H1 (cell line): ENCODE results near the gene ZMYM4.

Source experiments
- EZH2 ChIP-seq: fragments of 200-600 bp; sonication (generic); IDR thresholded peaks from 2 replicates; pipeline ENCODE4 v1.7.1; 2012; ENCODE audit warnings: low read depth, mild to moderate bottlenecking, moderate library complexity, low read length, inconsistent platforms; ENCODE audit not compliant: severe bottlenecking
- JUN ChIP-seq: IDR thresholded peaks from 2 replicates; pipeline ENCODE4 v1.6.1; 2011; ENCODE audit warnings: low read depth, mild to moderate bottlenecking, improper control_type of control experiment, low read length
- RAD21 ChIP-seq, 2 experiments: IDR thresholded peaks in 1 of 2; conservative IDR thresholded peaks in 1 of 2; 2 replicates each; pipeline ENCODE4 v1.6.1; 2011; ENCODE audit warnings: low read depth in 2 of 2, low read length in 2 of 2, improper control_type of control experiment in 1 of 2, inconsistent platforms in 1 of 2, mild to moderate bottlenecking in 1 of 2, moderate library complexity in 1 of 2
- TAF7 ChIP-seq: optimal IDR thresholded peaks from 2 replicates; pipeline ENCODE3; 2011; ENCODE audit warnings: low read depth, mild to moderate bottlenecking, inconsistent platforms, low read length, moderate library complexity, borderline replicate concordance
- TF ChIP-seq, protein P1 (sequence below), 3 experiments: IDR thresholded peaks; 1 replicate in 2 of 3; 2 replicates in 1 of 3; pipeline versions ENCODE4 v1.5.1 to v1.6.1; 2011; ENCODE audit warnings: low read length in 3 of 3, mild to moderate bottlenecking in 3 of 3, inconsistent platforms in 2 of 3, low read depth in 1 of 3, moderate library complexity in 1 of 3; ENCODE audit not compliant: insufficient read depth in 1 of 3; ENCODE audit errors: control extremely low read depth in 1 of 3

DNA sequence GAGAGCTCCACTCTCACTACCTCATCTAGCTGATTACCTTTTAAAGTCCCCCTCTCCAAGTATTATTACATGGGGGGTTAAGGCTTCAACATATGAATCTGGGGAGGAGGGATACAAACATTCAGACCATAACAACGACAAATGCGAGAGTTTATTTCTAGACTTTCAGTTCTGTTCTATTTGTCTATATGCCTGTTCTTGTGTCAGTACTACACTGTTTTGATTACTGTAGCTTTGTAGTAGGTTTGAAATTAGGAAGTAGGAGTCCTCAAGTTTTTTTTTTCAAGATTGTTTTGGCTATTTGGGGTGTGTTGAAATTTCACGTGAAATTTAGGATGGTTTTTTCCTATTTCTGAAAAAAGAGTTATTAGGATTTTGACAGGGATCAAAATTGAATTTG, 16.3 kb downstream of the ZMYM4 start:
- TF ChIP-seq, protein P1, sequence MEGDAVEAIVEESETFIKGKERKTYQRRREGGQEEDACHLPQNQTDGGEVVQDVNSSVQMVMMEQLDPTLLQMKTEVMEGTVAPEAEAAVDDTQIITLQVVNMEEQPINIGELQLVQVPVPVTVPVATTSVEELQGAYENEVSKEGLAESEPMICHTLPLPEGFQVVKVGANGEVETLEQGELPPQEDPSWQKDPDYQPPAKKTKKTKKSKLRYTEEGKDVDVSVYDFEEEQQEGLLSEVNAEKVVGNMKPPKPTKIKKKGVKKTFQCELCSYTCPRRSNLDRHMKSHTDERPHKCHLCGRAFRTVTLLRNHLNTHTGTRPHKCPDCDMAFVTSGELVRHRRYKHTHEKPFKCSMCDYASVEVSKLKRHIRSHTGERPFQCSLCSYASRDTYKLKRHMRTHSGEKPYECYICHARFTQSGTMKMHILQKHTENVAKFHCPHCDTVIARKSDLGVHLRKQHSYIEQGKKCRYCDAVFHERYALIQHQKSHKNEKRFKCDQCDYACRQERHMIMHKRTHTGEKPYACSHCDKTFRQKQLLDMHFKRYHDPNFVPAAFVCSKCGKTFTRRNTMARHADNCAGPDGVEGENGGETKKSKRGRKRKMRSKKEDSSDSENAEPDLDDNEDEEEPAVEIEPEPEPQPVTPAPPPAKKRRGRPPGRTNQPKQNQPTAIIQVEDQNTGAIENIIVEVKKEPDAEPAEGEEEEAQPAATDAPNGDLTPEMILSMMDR (IDR thresholded peaks at IDR 0.05; ENCODE audit: control extremely low read depth in 1 of 3, insufficient read depth in 1 of 3, low read depth in 1 of 3, low read length in 3 of 3): no peak
- TF ChIP-seq JUN (no peak), RAD21 (IDR thresholded peaks at IDR 0.05 in 1 of 2, conservative IDR thresholded peaks at IDR 0.05 in 1 of 2; ENCODE audit: low read depth in 2 of 2, low read length in 2 of 2) (no peak), EZH2 (no peak), TAF7 (no peak)
